Peyer's patch (tissue), 4 donors: Measurements from ENCODE around the gene ANKRD29.

ENCODE experiments used
- POLR2A ChIP-seq, 2 donors: fragments of 450-650 bp; IDR thresholded peaks; one replicate each; pipeline ENCODE4 v1.5.1; 2017; ENCODE audit warnings: antibody characterized with exemption in 2 of 2, mild to moderate bottlenecking in 2 of 2, moderate library complexity in 2 of 2
- TF ChIP-seq, protein P1 (sequence below), 6 experiments: fragments of 450-650 bp in 4 of 6; fragments of 200-600 bp in 2 of 6; sonication (generic) in 1 of 6; IDR thresholded peaks; one replicate each; pipeline ENCODE4 v1.5.1; 2017 to 2019; ENCODE audit warnings: antibody characterized with exemption in 6 of 6, mild to moderate bottlenecking in 3 of 6, moderate library complexity in 1 of 6

GRCh38 chr18:23640052-23640451, 22.7 kb downstream of the ANKRD29 start:
- no peak for TF ChIP-seq POLR2A (IDR thresholded peaks at IDR 0.05)
- TF ChIP-seq, protein P1, sequence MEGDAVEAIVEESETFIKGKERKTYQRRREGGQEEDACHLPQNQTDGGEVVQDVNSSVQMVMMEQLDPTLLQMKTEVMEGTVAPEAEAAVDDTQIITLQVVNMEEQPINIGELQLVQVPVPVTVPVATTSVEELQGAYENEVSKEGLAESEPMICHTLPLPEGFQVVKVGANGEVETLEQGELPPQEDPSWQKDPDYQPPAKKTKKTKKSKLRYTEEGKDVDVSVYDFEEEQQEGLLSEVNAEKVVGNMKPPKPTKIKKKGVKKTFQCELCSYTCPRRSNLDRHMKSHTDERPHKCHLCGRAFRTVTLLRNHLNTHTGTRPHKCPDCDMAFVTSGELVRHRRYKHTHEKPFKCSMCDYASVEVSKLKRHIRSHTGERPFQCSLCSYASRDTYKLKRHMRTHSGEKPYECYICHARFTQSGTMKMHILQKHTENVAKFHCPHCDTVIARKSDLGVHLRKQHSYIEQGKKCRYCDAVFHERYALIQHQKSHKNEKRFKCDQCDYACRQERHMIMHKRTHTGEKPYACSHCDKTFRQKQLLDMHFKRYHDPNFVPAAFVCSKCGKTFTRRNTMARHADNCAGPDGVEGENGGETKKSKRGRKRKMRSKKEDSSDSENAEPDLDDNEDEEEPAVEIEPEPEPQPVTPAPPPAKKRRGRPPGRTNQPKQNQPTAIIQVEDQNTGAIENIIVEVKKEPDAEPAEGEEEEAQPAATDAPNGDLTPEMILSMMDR (IDR thresholded peaks at IDR 0.05): peak in 1 of 6 experiments; percentile 29
